ENCODE data around the gene CRYL1.

The CRYL1 gene

DNA sequence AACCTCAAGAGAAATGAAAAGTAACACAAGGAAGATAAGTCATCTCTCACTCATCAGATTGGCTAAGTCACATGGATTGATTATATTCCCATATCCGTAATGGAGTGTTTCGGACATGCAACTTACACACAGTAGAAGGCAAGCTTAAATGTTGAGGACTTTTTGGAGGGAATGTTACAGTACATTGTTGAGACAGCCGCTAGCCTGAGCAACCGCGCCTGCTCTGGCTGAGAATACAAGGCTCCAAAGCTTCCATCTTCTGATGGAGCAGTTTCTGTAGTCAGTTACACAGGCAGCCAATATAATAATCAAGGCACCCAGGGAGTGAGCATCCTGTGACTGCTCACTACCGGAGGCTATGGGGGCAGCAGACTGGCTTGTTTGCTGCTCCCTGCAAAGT is 1.0 kb upstream of the CRYL1 start:
- no peak for DNase-seq

DNA sequence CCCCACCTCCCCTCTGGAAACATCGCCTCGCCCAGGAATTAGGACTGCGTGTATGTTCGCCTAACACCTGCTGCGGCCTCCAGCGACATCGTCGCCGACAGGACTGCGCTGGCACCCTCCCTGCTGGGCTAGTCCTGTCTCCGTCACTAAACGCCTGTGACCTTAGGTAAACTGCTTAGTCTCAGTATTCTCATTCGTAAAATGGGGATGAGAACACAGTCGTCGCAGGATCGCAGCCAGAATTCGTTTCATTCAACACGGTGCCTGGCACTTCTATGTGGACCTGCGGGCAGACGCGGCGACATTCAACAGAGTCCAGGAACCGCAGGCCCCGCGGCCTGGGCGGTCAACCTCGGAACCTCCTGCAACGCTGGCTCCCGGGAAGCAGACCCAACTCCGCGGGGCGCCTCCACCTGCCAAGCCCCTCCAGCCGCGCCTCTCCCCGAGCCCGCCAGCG is 485 bp downstream of the CRYL1 start:
- peak; percentile 58 for DNase-seq

- no peak for DNase-seq
These were observed 4.1 kb downstream of the CRYL1 start for GRCh38 chr13:20521364-20522115.

GRCh38 chr13:20519875-20520274 is 5.8 kb downstream of the CRYL1 start:
- no peak for DNase-seq

- no peak for DNase-seq
These were observed 7.0 kb downstream of the CRYL1 start for GRCh38 chr13:20518660-20519100.

DNA sequence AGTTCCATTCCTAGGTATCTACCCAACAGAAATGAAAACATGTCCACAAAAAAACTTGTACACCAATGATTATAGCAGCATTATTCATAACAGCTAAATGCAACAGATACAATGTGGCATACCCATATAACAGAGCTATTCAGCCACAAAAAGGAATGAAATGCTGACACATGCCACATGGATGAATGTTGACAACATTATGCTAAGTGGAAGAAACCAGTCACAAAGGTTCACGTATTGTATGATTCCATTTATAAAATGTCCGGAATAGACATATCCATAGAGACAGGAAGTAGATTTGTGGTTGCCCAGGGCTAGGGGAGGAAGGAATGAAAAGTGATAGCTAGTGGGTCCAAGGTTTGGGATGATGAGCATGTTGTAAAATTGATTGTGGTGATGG is 10.8 kb downstream of the CRYL1 start:
- DNase-seq: no peak

GRCh38 chr13:20513466-20513995 is 12.1 kb downstream of the CRYL1 start:
- no peak for DNase-seq

DNA sequence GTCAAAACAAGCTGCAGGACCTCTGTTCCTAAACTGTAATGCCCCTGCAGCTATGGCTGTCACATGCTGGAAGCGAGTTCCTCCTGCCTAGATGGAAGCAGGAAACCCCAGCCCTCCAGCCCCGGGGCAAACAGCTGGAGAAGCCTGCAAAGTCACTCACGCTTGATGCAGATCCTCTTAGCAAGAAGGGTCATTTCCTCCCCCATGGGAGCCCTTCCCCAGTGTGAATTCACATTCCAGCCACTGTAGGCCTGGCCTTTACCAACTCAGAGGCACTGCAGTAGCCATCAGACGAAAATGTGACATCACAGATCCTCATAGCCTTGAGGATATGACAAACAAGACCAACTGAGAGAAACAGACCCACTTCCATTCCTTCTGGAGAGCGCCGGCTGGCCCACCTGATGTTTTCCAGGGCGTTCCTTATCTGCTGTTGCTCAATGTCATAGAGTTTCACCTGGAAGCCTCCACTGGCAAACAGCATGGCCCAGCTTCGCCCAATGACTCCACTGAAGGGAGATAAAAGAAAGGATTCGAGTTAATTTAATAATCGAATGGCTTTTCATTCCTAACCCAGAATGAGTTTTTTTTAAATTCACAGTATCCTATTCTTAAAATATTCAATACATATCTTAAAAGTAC is 13.5 kb downstream of the CRYL1 start:
- DNase-seq: peak; percentile 97

DNA sequence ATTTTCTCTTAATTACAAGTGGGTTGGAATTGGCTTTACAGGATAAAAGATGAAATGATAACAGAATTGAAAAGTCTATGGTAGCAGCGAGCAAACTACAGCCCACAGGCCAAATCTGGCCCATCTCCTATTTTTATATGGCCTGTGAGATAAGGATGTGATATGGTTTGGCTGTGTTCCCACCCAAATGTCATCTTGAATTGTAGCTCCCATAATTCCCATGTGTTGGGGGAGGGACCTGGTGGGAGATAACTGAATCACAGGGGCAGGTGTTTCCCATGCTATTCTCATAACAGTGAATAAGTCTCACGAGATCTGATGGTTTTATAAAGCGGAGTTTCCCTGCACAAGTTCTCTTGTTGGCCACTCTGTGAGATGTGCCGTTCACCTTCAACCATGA is 19.0 kb downstream of the CRYL1 start:
- DNase-seq: no peak

DNA sequence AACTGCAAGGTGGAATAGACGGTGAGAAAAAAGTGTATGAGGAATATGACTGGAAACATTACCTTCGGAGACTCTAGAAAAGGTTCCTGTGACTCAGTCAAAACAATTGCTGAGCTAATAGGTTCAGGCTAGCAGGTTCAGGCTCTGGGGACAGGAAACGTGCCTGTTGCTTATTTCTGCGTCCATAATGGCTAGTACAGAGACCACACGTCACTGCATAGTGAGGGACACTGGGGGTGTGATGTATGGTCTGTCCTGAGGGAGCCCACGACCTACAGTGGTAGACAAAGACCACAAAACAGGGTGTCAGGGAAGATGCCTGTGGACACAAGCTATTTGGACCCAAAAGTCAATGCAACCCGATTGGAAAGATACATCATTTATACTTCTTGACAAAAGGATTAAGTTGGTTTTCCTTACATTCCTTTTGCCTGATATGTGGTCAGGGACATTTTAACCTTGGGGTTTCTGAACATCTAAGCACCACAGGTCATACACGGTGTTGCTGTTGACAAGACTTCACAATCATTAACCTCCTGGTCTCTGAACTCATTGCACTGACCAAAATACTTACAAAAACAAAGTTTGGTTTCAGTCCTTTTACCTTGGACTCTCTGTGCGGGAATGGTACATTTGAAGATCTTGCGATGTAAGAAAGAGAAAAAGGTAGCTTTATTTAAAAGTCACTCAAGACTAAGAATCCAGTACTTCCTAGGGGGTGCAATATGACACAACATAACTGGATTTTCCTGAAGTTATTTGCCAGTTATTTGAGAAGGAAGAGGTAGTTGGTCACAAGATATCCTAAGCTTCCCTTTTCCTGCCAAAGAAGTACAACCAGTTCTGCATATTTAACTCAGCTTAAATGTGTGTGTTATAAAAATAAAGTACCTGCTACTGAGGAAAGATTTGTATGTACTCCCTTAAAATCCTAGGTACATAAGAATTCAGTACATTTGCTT is 20.0 kb downstream of the CRYL1 start:
- DNase-seq: no peak

- no peak for DNase-seq
These were observed 22.3 kb downstream of the CRYL1 start for GRCh38 chr13:20503088-20504083.

DNA sequence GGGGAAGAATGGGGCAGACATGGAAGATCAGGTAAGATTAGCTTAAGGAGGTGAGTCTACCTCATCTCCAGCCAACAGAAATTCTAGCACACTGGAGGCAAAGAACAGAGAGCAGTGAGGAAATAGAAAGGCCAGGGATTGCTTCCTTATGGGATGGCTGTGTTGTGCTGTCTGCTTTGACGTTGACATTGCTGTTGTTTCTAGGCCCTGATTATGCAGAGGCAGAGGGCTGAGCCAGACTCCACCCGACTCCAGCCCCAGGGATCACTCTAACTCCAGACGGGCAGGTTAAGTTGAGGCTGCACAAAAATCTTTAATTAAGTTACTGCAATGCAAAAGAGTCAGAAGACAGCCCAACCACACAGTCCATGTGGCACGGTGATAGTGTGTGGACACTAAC is 24.1 kb downstream of the CRYL1 start:
- DNase-seq: no peak

DNA sequence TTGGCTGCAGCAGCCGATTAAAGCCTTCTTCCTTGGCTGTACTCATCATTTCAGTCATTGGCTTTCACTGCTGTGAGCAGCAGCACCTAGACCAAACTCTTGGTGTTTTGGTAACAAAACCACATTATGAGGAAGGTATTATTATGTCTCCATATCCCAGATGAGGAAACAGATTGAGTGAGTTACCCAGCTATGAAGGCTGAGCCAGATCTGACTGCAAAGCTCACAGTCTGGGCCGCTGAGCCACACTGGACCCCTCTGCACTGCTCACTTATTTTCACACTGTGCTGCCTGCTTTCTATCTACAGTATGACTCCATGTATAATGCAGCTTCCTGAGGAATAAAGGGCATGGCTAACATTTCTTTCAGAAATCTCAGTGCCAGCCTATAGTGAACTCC is 24.5 kb downstream of the CRYL1 start:
- DNase-seq: no peak

- no peak for DNase-seq
These were observed 25.7 kb downstream of the CRYL1 start for GRCh38 chr13:20499986-20500385.

GRCh38 chr13:20498659-20499058 is 27.0 kb downstream of the CRYL1 start:
- no peak for DNase-seq

DNA sequence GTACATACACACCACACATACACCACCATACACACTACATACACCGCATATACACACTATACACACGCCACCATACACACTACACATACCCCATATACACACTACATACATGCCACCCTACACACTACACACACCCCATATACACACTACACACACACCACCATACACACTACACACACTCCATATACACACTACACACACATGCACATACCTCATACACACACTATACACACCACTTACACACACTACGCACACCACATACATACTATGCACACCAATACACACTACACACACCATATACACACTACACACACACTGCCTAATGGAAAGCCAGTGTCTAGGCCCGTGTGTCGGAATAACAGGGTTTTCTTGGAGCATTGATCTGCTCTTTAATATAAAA is 27.5 kb downstream of the CRYL1 start:
- DNase-seq: no peak

DNA sequence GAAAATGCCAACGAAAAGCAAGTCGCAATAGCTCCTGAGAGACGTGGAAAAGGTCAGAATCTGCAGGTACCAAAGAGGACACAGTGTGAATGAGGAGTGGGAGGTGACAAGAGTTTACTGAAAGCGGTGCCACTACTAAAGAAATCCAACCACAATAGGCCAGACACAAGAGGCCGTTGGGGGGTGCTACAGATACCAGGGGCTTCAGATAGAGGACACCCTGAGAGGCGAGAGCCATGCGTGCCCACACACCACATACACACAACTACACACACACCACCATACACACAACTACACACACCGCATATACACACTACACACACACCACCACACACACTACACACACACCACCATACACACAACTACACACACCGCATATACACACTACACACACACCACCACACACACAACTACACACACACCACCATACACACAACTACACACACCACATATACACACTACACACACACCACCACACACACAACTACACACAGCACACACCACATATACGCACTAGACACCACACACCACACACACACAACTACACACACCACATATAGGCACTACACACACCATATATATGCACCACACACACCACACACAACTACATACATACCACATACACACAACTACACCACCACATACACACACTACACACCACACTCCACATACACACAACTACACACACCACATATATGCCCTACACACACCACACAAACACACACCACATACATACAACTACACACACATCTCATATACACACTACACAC is 28.5 kb downstream of the CRYL1 start:
- DNase-seq: peak; percentile 13

GRCh38 chr13:20495087-20496023 is 30.3 kb downstream of the CRYL1 start:
- DNase-seq: peak; percentile 64

DNA sequence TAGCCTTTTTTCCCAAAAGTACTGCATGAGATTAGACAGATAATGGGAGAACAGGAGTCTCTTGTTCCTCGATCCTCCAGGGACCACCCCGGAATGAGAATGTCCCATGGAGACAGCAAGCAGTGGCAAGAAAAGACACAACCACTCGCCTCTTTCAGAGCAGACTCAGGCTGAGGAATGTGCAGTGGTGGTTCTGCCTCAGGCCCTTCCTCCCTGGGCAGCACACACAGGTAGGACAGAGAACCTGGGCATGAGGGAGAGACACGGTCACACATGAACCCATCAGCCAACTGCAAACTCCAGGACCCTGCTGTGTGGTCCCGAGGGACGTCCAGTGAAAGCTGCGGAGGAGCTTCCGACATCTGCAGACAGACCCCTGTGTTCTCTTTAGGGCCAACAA is 31.0 kb downstream of the CRYL1 start:
- no peak for DNase-seq

DNA sequence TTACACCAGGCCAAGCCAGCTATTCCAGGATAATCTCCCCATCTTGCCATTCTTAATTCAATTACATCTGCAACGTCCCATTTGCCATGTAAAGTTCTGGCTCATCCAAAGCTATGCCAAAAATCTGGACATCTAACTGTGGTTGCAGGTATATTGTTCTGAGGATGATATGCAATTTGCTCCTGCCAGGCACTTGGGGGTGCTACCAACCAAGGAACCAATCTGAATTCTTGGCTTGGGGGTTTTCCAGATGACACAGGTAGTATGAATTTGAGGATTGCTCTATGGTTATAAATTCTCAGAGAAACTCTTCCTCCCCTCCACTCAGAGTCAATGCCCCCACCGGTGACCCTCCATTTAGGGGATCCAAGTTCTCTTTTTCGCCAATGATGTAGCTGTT is 33.0 kb downstream of the CRYL1 start:
- no peak for DNase-seq
